Measurements from ENCODE around the gene ZNF280D.
A peak's percentile ranks its signal among the peaks of the same experiment; 100 is the strongest.
"Not testable (repeated sequence)": the region's sequence is repeated elsewhere in the genome, so short reads cannot be mapped to it uniquely, and the experiment has no call there.

The ZNF280D gene, protein sequence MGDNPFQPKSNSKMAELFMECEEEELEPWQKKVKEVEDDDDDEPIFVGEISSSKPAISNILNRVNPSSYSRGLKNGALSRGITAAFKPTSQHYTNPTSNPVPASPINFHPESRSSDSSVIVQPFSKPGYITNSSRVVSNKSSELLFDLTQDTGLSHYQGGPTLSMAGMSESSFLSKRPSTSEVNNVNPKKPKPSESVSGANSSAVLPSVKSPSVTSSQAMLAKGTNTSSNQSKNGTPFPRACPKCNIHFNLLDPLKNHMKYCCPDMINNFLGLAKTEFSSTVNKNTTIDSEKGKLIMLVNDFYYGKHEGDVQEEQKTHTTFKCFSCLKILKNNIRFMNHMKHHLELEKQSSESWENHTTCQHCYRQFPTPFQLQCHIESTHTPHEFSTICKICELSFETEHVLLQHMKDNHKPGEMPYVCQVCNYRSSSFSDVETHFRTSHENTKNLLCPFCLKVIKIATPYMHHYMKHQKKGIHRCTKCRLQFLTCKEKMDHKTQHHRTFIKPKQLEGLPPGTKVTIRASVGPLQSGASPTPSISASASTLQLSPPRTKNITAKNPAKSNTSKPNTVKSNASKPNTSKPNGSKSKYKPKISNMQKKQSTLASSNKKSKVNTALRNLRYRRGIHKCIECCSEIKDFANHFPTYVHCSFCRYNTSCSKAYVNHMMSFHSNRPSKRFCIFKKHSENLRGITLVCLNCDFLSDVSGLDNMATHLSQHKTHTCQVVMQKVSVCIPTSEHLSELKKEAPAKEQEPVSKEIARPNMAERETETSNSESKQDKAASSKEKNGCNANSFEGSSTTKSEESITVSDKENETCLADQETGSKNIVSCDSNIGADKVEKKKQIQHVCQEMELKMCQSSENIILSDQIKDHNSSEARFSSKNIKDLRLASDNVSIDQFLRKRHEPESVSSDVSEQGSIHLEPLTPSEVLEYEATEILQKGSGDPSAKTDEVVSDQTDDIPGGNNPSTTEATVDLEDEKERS
- 12.2 to 36.8 (median 33.6) reads per million in 3 experiments for total RNA-seq

GRCh38 chr15:56733136-56734012, at the start of gene ZNF280D:
ZNF280D (minus strand) TSS chr15:56733509; CDS start chr15:56707109, 26,400 bp downstream.
- DNase-seq, result peak; percentile 77

- no peak for DNase-seq
Measured at GRCh38 chr15:56782306-56782705, 49.0 kb upstream of the ZNF280D start.

- DNase-seq, result no peak
Measured at GRCh38 chr15:56781666-56782065, 48.4 kb upstream of the ZNF280D start.

GRCh38 chr15:56780102-56780725, 46.9 kb upstream of the ZNF280D start:
- DNase-seq, result not testable (repeated sequence)

GRCh38 chr15:56779449-56779848, 46.1 kb upstream of the ZNF280D start:
- not testable (repeated sequence) for DNase-seq

DNA sequence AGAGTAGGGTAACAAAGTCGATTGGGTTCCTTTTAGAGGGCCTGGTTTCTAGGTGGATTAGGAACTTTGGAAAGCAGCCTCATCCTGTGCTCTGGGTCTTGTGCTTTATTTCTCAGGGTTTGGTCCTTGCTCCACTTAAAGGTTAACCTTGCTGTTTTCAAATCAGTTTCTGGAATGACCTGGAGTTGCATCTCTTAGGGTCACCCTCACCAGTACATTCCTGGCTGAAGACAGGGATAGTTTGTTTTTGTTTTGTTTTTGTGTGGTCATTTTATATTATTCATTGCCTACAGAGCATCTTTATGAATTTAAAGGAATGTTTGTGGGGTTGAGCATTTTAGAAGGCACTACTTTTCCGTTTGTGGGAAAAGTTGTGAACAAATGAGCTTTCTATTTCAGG, 45.5 kb upstream of the ZNF280D start:
- no peak for DNase-seq

- DNase-seq, result no peak
Measured at GRCh38 chr15:56776839-56777238, 43.5 kb upstream of the ZNF280D start.

- DNase-seq, result no peak
Measured at GRCh38 chr15:56775641-56776040, 42.3 kb upstream of the ZNF280D start.

- no peak for DNase-seq
Measured at GRCh38 chr15:56774356-56774755, 41.0 kb upstream of the ZNF280D start.

DNA sequence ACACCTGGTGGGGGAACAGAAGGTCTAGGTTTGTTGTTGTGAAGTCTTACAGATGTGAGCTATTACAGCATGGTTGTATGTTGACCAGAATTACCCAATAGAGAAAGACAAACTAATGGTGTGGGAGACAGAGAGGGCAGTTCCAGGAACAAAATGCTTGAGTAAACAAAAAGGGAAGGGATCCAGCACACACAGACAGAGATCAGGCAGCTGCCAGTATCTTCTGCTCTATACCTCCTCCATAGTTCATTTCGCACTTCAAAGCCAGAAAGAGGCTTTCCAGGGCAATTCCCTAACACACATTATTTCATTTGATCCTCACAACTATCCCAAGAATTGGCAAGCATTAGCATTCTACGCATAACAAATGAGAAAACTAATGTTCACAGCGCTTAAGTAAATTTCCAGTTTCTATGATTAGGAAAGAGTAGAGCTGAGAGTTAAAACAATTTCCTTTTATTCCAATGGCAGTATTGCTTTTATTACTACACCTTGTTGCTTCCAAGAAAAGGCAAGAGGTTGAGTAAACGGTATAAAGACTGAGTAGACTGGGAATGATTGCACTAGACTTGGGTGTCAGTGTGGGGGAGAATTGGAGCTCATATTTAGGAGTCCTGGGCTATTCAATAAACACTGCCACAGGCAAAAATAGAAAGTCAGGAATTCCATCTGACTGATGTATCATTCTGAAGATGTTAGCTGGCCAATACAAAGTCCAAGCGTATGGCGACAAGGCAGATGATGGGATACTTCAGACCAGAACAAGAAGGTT, 39.7 kb upstream of the ZNF280D start:
- DNase-seq, result no peak

GRCh38 chr15:56770173-56770572, 36.9 kb upstream of the ZNF280D start:
- no peak for DNase-seq

GRCh38 chr15:56767315-56767714, 34.0 kb upstream of the ZNF280D start:
- no peak for DNase-seq

DNA sequence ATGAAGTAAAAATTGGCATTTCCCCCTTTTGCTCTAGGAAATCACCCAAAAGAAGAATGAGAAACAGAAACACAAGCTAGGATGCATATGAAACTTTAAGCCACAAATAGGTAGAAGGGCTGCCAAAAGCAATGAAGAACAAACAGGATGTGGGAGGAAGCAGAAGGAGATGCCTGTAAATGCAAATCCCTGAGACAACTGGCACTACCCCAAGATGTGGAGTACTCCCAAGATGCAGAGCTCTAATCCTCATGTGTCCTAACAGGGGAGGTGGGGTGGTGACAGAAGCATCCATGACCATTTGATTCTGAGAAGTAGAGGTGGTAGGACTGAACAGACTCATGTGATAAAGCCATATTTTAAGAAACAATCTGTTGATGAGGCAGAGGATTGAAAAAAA, 31.9 kb upstream of the ZNF280D start:
- DNase-seq, result no peak

GRCh38 chr15:56763141-56763895, 30.0 kb upstream of the ZNF280D start:
- DNase-seq, result no peak

DNA sequence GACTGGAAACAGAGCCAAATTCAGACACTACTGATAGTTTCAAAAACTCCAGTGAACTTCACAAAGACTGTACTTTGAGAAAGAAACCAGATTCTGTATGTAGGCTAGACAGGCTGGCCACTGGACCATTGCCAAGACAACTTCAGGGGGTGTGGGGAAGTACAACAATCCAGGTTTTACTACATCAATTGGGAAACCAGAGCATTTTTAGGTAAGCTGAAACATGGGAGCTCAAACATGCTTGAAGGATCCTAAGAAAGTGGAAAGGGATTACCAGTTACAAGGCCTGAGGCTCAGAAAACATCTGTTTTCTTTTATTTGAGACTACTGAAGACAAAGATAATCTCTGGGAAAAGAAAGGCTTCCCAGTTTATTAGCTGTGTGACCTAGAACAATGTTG, 26.9 kb upstream of the ZNF280D start:
- no peak for DNase-seq

DNA sequence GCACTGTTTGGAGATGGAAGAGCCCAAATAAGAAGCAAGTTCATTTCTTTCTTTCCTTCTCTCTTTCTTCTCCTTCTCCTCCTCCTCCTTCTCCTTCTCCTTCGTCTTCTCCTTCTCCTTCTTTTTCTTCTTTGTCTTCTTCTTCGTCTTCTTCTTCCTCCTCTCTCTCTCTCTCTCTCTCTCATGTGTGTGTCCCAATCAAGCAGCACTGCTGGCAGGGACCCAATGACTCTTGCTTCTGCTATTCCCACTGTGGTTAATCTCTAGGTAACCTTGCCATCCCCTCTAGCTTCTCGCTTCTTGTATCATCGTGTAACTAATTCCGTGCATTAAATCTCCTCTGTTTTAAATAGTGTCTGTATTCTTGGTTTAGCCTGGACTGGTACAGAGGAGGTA, 26.1 kb upstream of the ZNF280D start:
- DNase-seq, result no peak

GRCh38 chr15:56758770-56759449, 25.6 kb upstream of the ZNF280D start:
- DNase-seq, result no peak

DNA sequence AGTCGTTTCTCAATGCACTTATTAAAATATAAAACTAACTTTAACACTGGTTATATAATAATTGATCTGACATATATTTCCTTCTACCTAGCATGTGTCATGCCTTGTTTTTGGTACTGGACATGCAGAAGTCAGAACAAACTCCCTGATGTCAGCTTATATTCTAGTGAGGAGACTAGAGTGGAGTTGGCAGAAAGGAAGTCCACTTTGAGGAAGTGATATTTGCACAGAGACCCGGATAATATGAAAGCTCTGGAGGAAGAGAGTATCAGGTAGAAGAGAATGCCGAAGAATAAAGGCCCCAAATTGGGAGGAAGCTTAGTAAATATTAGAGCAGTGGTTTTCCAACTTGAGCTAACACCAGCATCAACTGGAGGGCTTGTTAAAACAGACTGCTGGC, 24.6 kb upstream of the ZNF280D start:
- no peak for DNase-seq

DNA sequence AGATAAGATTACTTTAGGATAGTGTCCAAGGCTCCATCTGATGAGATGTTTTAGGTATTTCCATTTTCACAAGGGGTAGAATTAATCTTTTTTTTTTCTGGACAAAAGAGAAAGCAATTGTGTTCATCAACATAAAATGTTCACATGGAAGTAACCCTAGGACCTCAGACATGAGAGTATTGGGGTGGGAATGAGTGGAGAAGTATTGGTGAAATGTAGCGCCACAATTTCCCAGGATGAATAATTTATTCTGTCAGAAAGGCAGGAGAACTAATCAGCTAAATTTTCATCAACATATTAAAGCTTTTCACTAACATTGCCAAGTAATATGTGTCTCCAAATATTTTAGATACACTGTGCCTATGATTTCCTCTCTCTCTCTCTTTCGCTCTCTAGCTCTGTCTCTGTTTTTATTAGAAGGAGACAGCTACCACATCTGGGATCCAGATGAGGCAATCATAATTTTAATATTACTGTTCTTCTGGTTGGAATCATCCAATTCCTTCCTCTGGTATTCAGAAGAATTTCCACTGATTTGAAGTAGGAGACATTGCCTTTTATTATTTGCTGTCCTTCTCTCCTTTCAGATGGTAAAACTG, 21.6 kb upstream of the ZNF280D start:
- DNase-seq, result no peak

All from central memory CD4-positive, alpha-beta T cell (primary cell).